ENCODE measurements around the gene TP53.

The TP53 gene

DNA sequence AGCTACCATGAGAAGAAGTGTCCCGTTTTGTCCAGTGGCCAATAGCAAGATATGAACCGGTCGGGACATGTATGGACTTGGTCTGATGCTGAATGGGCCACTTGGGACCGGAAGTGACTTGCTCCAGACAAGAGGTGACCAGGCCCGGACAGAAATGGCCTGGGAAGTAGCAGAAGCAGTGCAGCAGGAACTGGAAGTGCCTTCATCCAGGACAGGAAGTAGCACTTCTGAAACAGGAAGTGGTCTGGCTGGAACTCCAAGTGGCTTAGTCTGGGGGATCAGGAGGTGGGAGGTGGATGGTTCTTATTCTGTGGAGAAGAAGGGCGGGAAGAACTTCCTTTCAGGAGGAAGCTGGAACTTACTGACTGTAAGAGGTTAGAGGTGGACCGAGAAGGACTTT lies 23.0 kb upstream of the TP53 start:
- Histone ChIP-seq H3K36me3 (ENCODE audit: control insufficient read depth, low read length) (no peaks in the 10 kb centered on the region), H3K79me2 (ENCODE audit: control insufficient read depth, low read length) (no peaks in the 10 kb centered on the region), H3K4me3 (ENCODE audit: low read length) (peak overlapping the region; percentile 27), H3K9me2 (replicated peaks; ENCODE audit: control insufficient read depth, low read length) (no peaks in the 10 kb centered on the region), H3K9me3 (ENCODE audit: control insufficient read depth, insufficient read depth, low read length) (no peaks in the 10 kb centered on the region), H3K4me1 (ENCODE audit: control insufficient read depth, low read length) (peaks cover 29% of the 10 kb centered on the region), H4K20me1 (ENCODE audit: control insufficient read depth, insufficient read depth, low read depth, low read length) (no peaks in the 10 kb centered on the region), H3F3A (ENCODE audit: control insufficient read depth, insufficient read depth) (0 out of 2 replicates have a peak, but pooled peaks cover 2% of the 10 kb centered on the region), H3K4me2 (ENCODE audit: low read length) (peak overlapping the region; percentile 42), H3K27me3 (ENCODE audit: control insufficient read depth, low read length) (peaks cover 53% of the 10 kb centered on the region), H3K27ac (ENCODE audit: low read depth, low read length) (no peak overlapping the region)
- TF ChIP-seq EZH2phosphoT487 (IDR thresholded peaks at IDR 0.05; ENCODE audit: borderline replicate concordance, low read length): no peak
- TF ChIP-seq, protein P1, sequence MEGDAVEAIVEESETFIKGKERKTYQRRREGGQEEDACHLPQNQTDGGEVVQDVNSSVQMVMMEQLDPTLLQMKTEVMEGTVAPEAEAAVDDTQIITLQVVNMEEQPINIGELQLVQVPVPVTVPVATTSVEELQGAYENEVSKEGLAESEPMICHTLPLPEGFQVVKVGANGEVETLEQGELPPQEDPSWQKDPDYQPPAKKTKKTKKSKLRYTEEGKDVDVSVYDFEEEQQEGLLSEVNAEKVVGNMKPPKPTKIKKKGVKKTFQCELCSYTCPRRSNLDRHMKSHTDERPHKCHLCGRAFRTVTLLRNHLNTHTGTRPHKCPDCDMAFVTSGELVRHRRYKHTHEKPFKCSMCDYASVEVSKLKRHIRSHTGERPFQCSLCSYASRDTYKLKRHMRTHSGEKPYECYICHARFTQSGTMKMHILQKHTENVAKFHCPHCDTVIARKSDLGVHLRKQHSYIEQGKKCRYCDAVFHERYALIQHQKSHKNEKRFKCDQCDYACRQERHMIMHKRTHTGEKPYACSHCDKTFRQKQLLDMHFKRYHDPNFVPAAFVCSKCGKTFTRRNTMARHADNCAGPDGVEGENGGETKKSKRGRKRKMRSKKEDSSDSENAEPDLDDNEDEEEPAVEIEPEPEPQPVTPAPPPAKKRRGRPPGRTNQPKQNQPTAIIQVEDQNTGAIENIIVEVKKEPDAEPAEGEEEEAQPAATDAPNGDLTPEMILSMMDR (IDR thresholded peaks at IDR 0.05; ENCODE audit: low read depth, low read length, poor library complexity, severe bottlenecking): no peak

DNA sequence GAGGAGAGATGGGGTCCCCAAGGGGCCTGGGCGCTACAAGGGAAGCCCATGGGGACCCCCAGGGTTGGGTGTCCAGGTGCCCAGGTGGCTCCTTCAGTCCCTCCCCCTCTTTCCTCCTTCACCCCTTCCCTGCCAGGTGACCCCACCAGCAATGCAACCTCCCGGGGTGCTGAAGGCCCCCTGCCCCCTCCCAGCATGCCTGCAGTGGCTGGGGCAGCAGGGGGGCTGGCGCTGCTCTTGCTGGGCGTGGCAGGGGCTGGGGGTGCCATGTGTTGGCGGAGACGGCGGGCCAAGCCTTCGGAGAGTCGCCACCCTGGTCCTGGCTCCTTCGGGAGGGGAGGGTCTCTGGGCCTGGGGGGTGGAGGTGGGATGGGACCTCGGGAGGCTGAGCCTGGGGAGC lies 21.7 kb upstream of the TP53 start:
- Histone ChIP-seq H3K4me1 (ENCODE audit: control insufficient read depth, low read length) (peaks cover 37% of the 10 kb centered on the region), H3K79me2 (ENCODE audit: control insufficient read depth, low read length) (no peaks in the 10 kb centered on the region), H3K36me3 (ENCODE audit: control insufficient read depth, low read length) (no peaks in the 10 kb centered on the region), H4K20me1 (ENCODE audit: control insufficient read depth, insufficient read depth, low read depth, low read length) (0 out of 2 replicates have a peak, but pooled peaks cover 3% of the 10 kb centered on the region), H3K27ac (ENCODE audit: low read depth, low read length) (no peak overlapping the region), H3K9me3 (ENCODE audit: control insufficient read depth, insufficient read depth, low read length) (no peaks in the 10 kb centered on the region), H3K4me3 (ENCODE audit: low read length) (no peak overlapping the region), H3K9me2 (replicated peaks; ENCODE audit: control insufficient read depth, low read length) (no peaks in the 10 kb centered on the region), H3K4me2 (ENCODE audit: low read length) (no peak overlapping the region), H3F3A (ENCODE audit: control insufficient read depth, insufficient read depth) (0 out of 2 replicates have a peak, but pooled peaks cover 2% of the 10 kb centered on the region), H3K27me3 (ENCODE audit: control insufficient read depth, low read length) (peaks cover 53% of the 10 kb centered on the region)
- TF ChIP-seq, protein P1 (IDR thresholded peaks at IDR 0.05; ENCODE audit: low read depth, low read length, poor library complexity, severe bottlenecking): no peak
- TF ChIP-seq EZH2phosphoT487 (IDR thresholded peaks at IDR 0.05; ENCODE audit: borderline replicate concordance, low read length): no peak

DNA sequence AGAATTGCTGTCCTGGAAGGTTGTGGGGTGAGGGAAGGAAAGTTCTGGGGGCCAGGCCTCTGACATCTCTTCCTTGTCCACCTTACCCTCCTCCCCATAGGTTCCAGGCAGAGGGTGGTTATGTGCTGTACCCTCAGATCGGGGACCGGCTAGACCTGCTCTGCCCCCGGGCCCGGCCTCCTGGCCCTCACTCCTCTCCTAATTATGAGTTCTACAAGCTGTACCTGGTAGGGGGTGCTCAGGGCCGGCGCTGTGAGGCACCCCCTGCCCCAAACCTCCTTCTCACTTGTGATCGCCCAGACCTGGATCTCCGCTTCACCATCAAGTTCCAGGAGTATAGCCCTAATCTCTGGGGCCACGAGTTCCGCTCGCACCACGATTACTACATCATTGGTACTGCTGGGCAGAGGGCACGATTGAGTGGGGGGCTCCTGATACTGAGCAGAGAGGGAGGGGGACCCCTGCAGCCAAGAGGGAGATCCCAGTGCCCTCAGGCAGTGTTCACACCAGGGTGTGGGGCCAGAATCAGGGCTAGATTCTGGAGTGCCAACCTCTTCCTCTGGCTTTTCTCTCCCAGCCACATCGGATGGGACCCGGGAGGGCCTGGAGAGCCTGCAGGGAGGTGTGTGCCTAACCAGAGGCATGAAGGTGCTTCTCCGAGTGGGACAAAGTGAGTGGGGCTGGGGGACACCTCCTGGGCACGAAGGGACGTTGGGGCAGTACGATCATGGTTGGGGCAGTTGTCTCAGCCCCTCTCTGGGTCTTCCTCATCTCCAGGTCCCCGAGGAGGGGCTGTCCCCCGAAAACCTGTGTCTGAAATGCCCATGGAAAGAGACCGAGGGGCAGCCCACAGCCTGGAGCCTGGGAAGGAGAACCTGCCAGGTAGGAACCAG lies 20.8 kb upstream of the TP53 start:
- Histone ChIP-seq H3K9me2 (replicated peaks; ENCODE audit: control insufficient read depth, low read length) (no peaks in the 10 kb centered on the region), H4K20me1 (ENCODE audit: control insufficient read depth, insufficient read depth, low read depth, low read length) (0 out of 2 replicates have a peak, but pooled peaks cover 3% of the 10 kb centered on the region), H3K4me1 (ENCODE audit: control insufficient read depth, low read length) (peaks cover 37% of the 10 kb centered on the region), H3K36me3 (ENCODE audit: control insufficient read depth, low read length) (peaks cover 1% of the 10 kb centered on the region; the same call in 1 of the 2 replicates), H3K4me2 (ENCODE audit: low read length) (no peak overlapping the region), H3K27me3 (ENCODE audit: control insufficient read depth, low read length) (peaks cover 45% of the 10 kb centered on the region), H3K4me3 (ENCODE audit: low read length) (no peak overlapping the region), H3K27ac (ENCODE audit: low read depth, low read length) (no peak overlapping the region), H3K79me2 (ENCODE audit: control insufficient read depth, low read length) (no peaks in the 10 kb centered on the region), H3F3A (ENCODE audit: control insufficient read depth, insufficient read depth) (0 out of 2 replicates have a peak, but pooled peaks cover 2% of the 10 kb centered on the region), H3K9me3 (ENCODE audit: control insufficient read depth, insufficient read depth, low read length) (no peaks in the 10 kb centered on the region)
- TF ChIP-seq EZH2phosphoT487 (IDR thresholded peaks at IDR 0.05; ENCODE audit: borderline replicate concordance, low read length): no peak
- TF ChIP-seq, protein P1 (IDR thresholded peaks at IDR 0.05; ENCODE audit: low read depth, low read length, poor library complexity, severe bottlenecking): no peak
